ENCODE data around the gene MIXL1. TPM values are rescaled to one million over a fixed set of nuclear protein-coding genes. Genes with fewer than 3 reads are reported as not detected.

Gene MIXL1
- total RNA-seq, 1 donor from 2014 or later = 0.52 TPM

Other genes with a start within 250 kb of the MIXL1 start
- 17.8 TPM for gene SDE2, start 224.3 kb upstream of the MIXL1 start, total RNA-seq
- 501 TPM for gene H3-3A, start 160.9 kb upstream of the MIXL1 start, total RNA-seq
- gene ACBD3, start 36.9 kb upstream of the MIXL1 start, total RNA-seq = 43.9 TPM
- gene LIN9, start 85.5 kb downstream of the MIXL1 start, total RNA-seq = 2.7 TPM
- gene PARP1, start 184.4 kb downstream of the MIXL1 start, total RNA-seq = 75.8 TPM

Data from ureter (tissue), 1 donor.